Measurements from ENCODE around the gene EXO5. TPM values are rescaled to one million over a fixed set of nuclear protein-coding genes. Genes with fewer than 3 reads are reported as not detected.
"Not testable (repeated sequence)": the region's sequence is repeated elsewhere in the genome, so short reads cannot be mapped to it uniquely, and the experiment has no call there.

The EXO5 gene
- total RNA-seq, 1 donor from 2014 or later: 15.5 TPM

GRCh38 chr1:40553017-40553416 is 44.5 kb downstream of the EXO5 start:
- no peak overlapping the region for H3K27ac Mint-ChIP-seq (ENCODE audit: unreplicated experiment)
- no peak overlapping the region for H3K4me3 Mint-ChIP-seq
- H3K9me3 Mint-ChIP-seq: no peaks in the 10 kb centered on the region
- H3K36me3 Mint-ChIP-seq (ENCODE audit: low read depth): peaks cover 4% of the 10 kb centered on the region
- no peak for DNase-seq (ENCODE audit: low read depth, low spot score)
- H3K4me1 Mint-ChIP-seq: no peaks in the 10 kb centered on the region
- no peaks in the 10 kb centered on the region for H3K27me3 Mint-ChIP-seq (ENCODE audit: low read depth)
- no peak for TF ChIP-seq CTCF (conservative IDR thresholded peaks at IDR 0.05)

DNA sequence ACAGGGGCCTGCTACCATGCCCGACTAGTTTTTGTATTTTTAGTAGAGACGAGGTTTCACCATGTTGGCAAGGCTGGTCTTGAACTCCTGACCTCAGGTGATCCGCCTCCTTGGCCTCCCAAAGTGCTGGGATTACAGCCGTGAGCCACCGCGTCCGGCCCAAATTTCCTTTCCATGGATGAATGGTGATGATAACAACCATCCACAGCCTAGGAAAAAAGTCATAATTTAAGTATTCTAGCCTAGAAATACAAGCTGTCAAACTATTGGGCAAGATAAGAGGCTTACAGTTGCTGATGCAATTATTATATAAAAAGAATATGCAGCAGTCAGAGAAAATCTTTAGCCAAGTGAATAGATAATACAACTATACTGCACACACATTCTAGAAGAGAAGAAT is 46.2 kb downstream of the EXO5 start:
- H3K9me3 Mint-ChIP-seq; H3K36me3 Mint-ChIP-seq (ENCODE audit: low read depth); H3K27ac Mint-ChIP-seq (ENCODE audit: unreplicated experiment); H3K27me3 Mint-ChIP-seq (ENCODE audit: low read depth); H3K4me3 Mint-ChIP-seq; H3K4me1 Mint-ChIP-seq; DNase-seq (ENCODE audit: low read depth, low spot score): not testable (repeated sequence)

DNA sequence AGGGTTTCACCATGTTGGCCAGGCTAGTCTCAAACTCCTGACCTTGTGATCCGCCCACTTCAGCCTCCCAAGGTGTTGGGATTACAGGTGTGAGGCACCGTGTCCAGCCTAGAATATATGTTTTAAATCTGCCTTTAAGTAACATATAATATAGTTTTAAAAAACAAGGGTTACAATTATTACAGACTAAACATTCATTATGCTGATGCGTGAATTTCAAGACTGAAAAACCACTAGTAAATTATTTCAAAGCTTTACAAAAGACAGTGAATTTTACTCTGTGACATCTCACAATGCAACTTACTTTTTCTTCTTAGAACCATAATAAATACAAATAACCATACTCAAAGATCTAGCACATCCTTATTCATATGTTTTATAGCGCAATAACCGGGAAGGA is 47.6 kb downstream of the EXO5 start:
- H3K9me3 Mint-ChIP-seq: no peaks in the 10 kb centered on the region
- H3K4me3 Mint-ChIP-seq: no peak overlapping the region
- no peaks in the 10 kb centered on the region for H3K27me3 Mint-ChIP-seq (ENCODE audit: low read depth)
- TF ChIP-seq CTCF (conservative IDR thresholded peaks at IDR 0.05): no peak
- peaks cover 3% of the 10 kb centered on the region for H3K36me3 Mint-ChIP-seq (ENCODE audit: low read depth)
- DNase-seq (ENCODE audit: low read depth, low spot score): no peak
- no peak overlapping the region for H3K27ac Mint-ChIP-seq (ENCODE audit: unreplicated experiment)
- H3K4me1 Mint-ChIP-seq: no peaks in the 10 kb centered on the region

DNA sequence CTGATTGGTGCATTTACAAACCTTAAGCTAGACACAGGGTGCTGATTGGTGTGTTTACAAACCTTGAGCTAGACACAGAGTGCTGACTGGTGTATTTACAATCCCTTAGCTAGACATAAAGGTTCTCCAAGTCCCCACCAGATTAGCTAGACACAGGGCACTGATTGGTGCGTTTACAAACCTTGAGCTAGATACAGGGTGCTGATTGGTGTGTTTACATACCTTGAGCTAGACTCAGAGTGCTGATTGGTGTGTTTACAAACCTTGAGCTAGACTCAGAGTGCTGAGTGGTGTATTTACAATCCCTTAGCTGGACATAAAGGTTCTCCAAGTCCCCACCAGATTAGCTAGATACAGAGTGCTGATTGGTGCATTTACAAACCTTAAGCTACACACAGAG is 49.7 kb downstream of the EXO5 start:
- H3K36me3 Mint-ChIP-seq (ENCODE audit: low read depth); H3K9me3 Mint-ChIP-seq; DNase-seq (ENCODE audit: low read depth, low spot score); H3K4me1 Mint-ChIP-seq; H3K27ac Mint-ChIP-seq (ENCODE audit: unreplicated experiment); H3K4me3 Mint-ChIP-seq; H3K27me3 Mint-ChIP-seq (ENCODE audit: low read depth): not testable (repeated sequence)

- Mint-ChIP-seq H3K4me3 (no peak overlapping the region), H3K4me1 (no peaks in the 10 kb centered on the region), H3K27ac (ENCODE audit: unreplicated experiment) (no peak overlapping the region), H3K9me3 (no peaks in the 10 kb centered on the region), H3K27me3 (ENCODE audit: low read depth) (peaks cover 4% of the 10 kb centered on the region), H3K36me3 (ENCODE audit: low read depth) (peaks cover 3% of the 10 kb centered on the region)
- DNase-seq (ENCODE audit: low read depth, low spot score): no peak
- TF ChIP-seq CTCF (conservative IDR thresholded peaks at IDR 0.05): no peak
Observed at GRCh38 chr1:40562185-40562584, 53.6 kb downstream of the EXO5 start.

DNA sequence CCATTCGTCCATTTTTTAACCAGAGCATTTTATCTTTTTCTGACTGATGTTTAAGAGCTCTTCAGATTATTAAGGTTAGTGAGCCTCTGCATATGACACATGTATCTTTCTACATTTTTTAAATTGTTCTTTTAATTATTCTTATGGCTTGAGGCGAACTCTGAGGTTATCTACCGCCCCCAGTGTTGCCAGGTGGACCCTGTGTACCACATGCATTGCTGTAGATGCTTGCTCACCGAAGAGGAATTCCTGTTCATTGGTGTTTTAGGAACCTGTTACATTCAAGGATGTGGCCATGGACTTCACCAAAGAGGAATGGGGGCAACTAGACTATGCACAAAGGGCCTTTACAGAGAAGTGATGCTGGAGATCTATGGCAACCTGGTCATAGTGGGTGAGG is 54.7 kb downstream of the EXO5 start:
- no peak overlapping the region for H3K4me3 Mint-ChIP-seq
- H3K27ac Mint-ChIP-seq (ENCODE audit: unreplicated experiment): no peak overlapping the region
- TF ChIP-seq CTCF (conservative IDR thresholded peaks at IDR 0.05): no peak
- H3K4me1 Mint-ChIP-seq: no peaks in the 10 kb centered on the region
- DNase-seq (ENCODE audit: low read depth, low spot score): no peak
- H3K36me3 Mint-ChIP-seq (ENCODE audit: low read depth): peaks cover 3% of the 10 kb centered on the region
- no peaks in the 10 kb centered on the region for H3K9me3 Mint-ChIP-seq
- H3K27me3 Mint-ChIP-seq (ENCODE audit: low read depth): peaks cover 4% of the 10 kb centered on the region

DNA sequence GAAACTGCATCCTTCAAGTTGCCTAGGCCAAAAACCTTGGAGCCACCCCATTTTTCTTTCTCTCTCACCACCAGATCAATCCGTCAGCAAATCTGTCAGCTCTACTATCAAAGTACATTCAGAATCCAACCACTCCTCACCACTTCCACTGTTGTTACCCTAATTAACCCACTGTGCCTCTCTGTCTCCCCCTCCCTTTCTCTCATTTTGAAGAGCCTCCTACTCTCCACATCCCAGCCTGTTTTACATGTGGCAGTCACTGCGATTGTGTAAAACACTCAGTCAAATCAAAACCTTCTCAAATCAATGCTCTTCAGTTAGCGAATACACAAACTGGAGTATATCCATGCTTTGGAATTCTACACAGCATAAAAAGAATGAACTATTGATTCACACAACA is 55.9 kb downstream of the EXO5 start:
- H3K9me3 Mint-ChIP-seq: no peaks in the 10 kb centered on the region
- peak overlapping the region; percentile 3 for H3K27ac Mint-ChIP-seq (ENCODE audit: unreplicated experiment)
- H3K4me1 Mint-ChIP-seq: no peaks in the 10 kb centered on the region

More for the DNA sequence above, 55.9 kb downstream of the EXO5 start:
- DNase-seq (ENCODE audit: low read depth, low spot score): no peak
- H3K4me3 Mint-ChIP-seq: no peak overlapping the region
- peaks cover 3% of the 10 kb centered on the region for H3K36me3 Mint-ChIP-seq (ENCODE audit: low read depth)
- H3K27me3 Mint-ChIP-seq (ENCODE audit: low read depth): peaks cover 4% of the 10 kb centered on the region
- no peak for TF ChIP-seq CTCF (conservative IDR thresholded peaks at IDR 0.05)

Measured in neural crest cell (in vitro differentiated cells).